Measurements from ENCODE around the gene RAB1B. TPM values are rescaled to one million over a fixed set of nuclear protein-coding genes. Genes with fewer than 3 reads are reported as not detected.
A peak's percentile ranks its signal among the peaks of the same experiment; 100 is the strongest.
"Not testable (repeated sequence)": the region's sequence is repeated elsewhere in the genome, so short reads cannot be mapped to it uniquely, and the experiment has no call there.

RAB1B gene
- total RNA-seq, 1 donor from 2014 or later: 157 TPM

DNA sequence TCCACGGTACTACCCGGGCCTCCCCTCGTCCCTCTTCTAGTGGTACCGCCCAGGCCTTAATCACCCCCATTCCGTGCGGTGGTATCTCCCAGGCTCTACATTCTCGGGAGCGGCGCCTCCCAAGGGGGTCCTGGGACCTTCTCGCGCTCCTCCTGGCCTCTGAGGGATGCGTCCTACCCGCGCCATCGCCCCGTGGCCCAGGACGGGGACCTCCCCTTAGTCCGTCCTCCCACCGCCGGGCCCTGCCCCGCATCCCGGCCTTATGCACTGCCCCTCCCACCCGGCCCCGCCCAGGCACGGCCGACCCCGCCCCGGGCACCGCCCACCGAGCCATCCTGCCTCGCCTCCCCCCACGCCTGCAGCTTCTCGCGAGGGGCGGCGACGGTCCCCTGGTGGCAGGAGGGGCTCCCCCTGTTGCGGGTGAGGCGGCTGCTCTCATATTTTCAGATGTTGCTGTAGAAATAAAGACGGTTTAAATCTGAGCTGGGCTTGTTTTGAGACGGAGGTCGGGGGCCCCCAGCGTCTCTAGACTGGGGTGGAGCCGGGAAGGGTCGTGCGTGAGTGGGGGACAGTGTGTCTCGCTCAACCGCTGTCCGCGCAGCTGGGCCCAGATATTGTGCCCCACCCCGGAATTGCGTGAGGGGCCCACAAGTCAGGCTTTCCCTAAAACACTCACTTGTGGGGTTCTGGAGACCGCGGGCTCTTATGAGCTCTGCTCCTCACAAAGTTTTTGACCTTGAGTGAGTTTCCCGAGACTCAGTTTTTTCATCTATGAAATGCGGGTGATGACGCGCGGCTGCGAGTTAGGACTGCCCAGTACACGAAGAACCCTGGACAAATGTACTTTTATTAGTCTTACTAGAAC, 828 bp upstream of the RAB1B start:
- DNase-seq (ENCODE audit: low spot score): peak; percentile 91

DNA sequence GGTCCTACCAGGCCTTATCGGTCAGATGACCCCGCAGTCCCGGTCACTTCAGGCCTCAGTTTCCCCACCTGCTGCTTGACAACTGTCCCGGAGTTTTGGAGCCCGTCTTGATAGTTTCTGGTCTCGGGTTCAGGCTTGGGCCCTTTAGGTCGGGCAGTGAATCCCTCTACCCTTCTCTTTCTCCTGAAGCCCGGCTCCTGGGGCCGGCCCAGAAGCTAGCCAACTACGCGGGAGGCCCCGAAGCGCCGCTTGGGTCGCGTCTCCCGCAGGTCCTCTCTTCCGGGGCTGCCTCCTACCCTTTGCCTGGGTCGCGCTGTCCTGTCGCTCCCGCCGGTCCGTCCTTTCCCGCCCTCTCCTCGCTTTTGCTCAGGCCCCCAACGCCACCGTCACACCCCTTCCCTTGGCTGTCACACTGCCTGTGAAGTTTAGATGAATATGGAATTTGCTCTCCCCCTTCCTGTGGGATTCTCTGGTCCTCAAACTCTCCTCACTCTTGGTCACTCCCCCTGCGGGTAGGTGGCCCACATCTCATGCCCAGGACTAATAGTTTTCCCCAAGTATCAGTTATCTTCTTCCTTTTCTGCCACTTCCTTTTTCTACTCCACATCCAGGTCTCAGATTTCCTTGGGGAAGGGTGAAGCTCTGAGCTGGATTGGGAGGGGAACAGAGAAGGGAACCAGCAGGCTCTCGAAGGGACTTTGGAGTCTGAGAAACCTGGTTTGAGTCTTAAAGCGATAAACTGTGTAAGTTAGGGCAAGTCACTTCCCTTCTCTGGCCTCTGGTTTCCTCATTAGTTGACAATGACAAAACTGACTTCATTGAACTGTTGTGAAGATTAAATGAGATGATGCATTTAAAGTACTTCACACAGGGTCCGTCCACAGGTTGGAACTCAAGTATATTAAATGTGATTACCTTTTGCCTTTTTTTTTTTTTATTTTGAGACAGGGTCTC, 790 bp downstream of the RAB1B start:
- no peak for DNase-seq (ENCODE audit: low spot score)

DNA sequence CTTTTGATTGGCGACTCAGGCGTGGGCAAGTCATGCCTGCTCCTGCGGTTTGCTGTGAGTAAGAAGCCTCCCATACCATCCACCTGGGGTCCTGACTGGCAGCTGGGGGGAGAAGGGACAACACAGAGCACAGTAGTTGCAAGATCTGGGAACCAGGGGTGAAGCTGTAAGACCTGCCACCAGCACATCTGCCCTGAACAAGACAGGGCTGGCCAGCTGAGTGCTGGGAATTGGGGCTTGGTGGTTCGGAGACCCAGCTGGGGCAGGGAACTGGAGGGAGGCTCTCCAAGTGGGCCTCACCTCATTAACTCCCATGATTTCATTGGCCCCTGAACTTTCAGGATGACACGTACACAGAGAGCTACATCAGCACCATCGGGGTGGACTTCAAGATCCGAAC, 3.4 kb downstream of the RAB1B start:
- DNase-seq (ENCODE audit: low spot score): no peak

DNA sequence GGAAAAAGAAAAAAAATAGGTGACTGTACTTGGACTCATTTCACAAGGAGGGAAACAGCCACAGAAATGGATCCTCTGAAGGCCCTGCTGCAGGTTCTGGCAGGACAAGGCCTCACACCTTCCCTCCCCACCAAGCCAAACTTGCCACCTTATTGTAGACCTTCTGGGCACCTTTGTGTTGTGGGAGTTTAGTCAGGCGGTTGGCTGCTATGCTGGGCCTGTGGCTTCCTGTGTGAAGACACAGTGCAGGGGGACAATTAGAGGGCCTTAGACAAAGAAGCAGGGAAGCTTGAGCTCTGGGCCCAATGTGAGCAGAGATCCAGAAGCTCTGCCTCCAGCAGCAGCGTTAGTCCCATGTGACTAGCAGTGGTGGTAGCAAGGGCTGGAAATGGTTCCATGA, 4.2 kb downstream of the RAB1B start:
- DNase-seq (ENCODE audit: low spot score): no peak

DNA sequence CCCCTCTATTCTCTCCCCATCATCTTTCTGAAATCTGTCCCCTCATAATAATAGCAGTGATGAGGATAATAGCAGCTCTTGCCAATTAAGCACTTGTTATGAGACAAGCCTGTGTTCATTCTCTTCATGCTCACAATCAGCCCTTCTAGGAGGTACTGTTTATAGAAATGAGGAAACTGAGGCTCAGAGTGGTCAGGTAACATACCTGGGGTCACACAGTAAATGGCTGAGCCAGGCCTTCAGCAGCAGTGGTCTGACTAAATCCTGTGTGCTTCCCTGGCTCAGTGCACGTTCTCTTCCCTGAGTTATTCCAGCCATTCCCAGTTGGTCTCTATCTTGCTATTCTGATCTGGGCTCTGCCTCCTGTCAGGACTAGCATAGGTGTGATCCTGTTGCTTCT, 5.8 kb downstream of the RAB1B start:
- DNase-seq (ENCODE audit: low spot score): no peak

DNA sequence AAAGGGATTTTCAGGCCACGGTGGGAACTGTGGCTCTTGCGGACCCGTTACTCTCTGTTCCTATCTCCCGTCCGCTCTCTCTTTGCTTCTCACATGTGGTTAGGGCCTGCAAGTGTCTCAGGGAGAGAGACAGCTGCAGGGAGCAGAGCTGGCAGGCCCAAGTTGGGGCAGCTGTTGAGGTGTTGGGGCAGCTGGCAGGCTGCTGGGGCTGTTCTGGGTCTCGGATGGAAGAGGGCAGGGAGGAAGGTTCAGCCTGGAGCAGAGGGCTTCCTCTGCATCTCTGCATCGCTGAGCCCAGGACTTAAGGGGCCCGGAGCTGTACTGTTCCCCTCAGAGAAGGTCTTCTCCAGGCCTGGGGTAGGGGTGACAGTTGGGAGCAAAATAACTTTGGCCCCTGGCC, 7.0 kb downstream of the RAB1B start:
- no peak for DNase-seq (ENCODE audit: low spot score)

DNA sequence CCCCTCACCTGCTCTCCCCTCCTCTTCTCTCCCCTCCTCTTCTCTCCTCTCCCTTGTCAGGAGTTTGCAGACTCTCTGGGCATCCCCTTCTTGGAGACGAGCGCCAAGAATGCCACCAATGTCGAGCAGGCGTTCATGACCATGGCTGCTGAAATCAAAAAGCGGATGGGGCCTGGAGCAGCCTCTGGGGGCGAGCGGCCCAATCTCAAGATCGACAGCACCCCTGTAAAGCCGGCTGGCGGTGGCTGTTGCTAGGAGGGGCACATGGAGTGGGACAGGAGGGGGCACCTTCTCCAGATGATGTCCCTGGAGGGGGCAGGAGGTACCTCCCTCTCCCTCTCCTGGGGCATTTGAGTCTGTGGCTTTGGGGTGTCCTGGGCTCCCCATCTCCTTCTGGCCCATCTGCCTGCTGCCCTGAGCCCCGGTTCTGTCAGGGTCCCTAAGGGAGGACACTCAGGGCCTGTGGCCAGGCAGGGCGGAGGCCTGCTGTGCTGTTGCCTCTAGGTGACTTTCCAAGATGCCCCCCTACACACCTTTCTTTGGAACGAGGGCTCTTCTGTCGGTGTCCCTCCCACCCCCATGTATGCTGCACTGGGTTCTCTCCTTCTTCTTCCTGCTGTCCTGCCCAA, 7.7 kb downstream of the RAB1B start:
- no peak for DNase-seq (ENCODE audit: low spot score)

DNA sequence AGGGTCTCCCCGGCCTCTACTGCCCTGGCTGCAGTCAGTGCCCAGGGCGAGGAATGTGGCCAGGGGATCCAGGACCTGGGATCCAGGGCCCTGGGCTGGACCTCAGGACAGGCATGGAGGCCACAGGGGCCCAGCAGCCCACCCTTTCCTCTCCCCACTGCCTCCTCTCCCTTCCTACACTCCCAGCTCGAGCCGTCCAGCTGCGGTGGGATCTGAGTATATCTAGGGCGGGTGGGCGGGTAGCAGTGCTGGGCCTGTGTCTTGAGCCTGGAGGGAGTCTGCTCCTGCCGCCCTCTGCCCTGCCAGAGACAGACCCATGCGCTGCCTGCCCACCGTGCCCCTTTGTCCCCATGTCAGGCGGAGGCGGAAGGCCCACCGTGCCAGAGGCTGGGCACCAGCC, 8.2 kb downstream of the RAB1B start:
- not testable (repeated sequence) for DNase-seq (ENCODE audit: low spot score)

DNA sequence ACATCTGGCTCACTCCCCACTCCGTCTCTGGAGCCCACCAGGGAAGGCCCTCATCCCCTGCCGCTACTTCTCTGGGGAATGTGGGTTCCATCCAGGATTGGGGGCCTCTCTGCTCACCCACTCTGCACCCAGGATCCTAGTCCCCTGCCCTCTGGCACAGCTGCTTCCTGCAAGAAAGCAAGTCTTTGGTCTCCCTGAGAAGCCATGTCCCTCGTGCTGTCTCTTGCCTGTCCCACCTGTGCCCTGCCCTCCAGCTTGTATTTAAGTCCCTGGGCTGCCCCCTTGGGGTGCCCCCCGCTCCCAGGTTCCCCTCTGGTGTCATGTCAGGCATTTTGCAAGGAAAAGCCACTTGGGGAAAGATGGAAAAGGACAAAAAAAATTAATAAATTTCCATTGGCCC, 8.6 kb downstream of the RAB1B start:
- not testable (repeated sequence) for DNase-seq (ENCODE audit: low spot score)

DNA sequence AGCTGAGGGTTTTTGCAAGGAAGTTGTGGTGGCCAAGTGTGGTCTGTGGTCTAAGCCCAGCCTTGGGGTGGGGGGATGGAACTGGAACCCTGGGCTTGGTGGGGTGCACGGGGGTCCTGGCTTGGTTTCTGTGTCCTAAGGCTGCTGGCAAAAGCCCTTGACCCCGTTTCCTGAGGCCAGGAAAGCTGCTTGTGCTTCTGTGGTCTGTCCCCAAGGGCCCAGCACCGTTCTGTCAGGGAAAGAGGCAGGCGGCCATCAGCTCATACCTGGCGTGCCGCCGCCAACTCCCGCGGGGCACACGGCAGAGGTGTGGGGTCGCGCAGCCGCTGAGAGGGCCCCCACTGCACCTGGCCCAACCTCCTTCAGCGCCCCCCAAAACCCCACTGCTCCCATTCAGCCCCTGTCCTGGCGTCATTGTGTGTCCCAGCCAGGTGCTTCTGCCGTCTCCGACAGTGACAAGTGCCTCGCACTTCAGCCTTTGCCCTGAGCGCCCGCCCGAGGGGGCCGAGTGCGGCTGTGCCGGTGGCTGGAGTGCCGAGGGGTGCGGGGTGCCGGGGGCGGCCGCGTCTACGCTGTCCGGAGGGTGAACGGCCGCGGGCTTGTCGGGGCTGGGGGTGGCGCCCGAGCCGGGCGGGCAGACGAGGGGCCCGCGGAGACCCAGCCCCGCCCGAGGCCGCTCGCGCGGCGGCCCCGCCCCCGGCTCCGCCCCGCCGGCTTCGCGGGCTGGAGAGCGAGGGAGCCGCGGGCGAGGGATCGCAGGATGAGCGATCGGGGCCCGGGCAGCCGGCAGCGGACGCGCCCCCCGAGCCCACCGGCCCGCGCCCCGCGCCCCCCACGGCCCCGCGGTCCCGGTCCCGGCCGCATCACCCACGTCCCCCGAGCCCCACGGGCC, 9.3 kb downstream of the RAB1B start, which contains the start of gene CNIH2:
Gene CNIH2, plus strand, starts transcription at position 705 of the 892 bp plus-strand sequence. CDS start 282 bp downstream, outside the sequence.
- no peak for DNase-seq (ENCODE audit: low spot score)

DNA sequence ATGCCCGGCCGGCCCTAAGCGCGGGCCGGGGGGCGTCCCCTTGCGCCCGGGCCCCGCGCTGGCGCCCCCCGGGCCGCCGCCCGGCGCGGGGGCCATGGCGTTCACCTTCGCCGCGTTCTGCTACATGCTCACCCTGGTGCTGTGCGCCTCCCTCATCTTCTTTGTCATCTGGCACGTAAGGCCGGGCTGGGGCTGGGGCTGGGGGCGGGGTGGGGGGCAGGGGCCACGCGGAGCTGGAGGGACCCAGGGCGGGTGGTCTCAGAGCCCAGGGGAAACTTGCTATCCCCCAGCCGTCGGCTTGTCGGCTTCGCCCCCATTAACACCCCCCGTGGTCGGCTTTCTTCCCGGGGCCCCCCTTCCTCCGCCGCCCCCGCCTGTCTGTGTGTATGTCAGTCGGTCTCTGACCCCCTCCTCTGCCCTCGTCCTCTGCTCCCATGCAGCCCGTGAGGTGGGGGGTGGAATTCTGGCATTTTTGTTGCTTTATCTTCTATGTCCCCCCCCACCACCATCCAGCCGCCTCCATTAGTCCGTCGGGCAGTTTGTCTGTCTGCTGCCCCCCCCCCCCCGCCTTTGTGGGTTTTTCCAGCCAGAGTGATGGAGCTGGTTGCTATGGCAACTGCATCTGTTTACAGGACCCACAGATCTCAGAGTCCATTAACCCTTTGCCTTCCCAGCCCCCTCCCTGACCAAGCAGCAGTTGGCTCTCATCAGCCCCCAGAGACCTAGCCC, 10.1 kb downstream of the RAB1B start:
- DNase-seq (ENCODE audit: low spot score): no peak

DNA sequence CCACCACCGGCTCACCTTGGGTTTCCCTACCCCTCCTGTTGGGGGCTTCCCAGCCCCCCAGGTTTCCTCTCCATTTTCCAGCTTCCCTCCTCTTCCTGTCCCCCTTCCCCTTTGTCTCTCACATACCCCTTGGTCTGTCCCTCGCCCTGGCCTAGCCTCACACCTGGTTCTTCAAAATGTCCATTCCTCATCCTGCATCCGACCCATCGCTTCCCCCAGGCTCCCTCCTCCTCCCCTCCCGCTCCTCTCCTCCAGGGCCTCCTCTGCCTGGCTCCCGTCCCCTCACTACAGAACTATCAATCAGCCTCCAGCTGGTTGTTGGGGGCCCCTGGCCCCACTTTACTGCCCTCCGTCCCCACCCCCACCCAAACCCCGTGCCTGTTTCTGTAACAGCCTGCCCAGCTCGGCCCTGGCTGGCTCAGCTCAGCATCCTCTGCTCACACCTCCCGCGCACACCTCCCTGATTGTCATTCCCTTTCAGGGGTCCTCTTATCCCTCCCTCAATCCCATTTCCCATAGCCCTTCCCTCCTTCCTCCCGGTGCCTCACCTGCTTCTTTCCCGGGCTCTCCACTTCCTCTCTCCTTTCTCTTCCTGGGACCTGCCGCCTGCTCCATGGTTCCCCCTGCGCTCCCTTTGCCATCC, 10.8 kb downstream of the RAB1B start:
- DNase-seq (ENCODE audit: low spot score): no peak

DNA sequence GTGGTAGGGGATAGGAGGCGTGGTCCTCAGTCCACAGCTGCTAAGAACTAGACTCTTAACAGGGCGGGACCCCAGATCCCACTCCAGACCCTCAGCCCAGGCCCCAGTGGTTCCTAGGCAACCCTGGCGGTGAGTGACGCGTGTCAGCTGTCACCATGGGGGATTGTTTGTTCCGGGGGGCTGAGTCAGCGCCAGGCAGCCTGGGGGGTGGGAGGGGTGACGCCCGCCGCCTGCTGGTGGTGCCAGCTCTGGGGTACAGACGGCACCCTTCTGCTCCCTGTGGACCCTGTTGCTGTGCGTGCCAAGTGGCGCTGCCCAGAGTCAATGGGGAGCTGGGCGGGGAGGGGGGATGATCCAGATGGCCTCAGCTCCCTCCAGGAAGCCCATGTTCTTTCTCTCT, 12.0 kb downstream of the RAB1B start:
- DNase-seq (ENCODE audit: low spot score): no peak

DNA sequence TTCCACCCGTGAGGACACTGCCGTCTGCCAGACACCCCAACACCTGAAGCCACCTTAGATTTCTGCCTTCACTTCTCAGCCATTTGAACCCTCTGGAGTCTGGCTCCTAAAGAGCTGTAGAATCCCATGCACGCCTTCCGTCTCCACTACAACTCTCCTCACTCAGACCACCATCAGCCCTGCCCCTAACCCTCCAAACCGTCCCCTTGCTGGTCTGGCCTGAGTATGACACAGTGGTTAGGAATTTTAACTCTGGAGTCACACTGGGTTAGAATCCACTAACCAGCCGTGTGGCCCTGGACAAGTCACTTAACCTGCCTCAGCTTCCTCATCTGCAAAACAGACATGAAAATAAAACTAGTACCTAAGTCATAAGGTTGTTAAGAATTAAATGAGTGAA, 12.6 kb downstream of the RAB1B start:
- no peak for DNase-seq (ENCODE audit: low spot score)

DNA sequence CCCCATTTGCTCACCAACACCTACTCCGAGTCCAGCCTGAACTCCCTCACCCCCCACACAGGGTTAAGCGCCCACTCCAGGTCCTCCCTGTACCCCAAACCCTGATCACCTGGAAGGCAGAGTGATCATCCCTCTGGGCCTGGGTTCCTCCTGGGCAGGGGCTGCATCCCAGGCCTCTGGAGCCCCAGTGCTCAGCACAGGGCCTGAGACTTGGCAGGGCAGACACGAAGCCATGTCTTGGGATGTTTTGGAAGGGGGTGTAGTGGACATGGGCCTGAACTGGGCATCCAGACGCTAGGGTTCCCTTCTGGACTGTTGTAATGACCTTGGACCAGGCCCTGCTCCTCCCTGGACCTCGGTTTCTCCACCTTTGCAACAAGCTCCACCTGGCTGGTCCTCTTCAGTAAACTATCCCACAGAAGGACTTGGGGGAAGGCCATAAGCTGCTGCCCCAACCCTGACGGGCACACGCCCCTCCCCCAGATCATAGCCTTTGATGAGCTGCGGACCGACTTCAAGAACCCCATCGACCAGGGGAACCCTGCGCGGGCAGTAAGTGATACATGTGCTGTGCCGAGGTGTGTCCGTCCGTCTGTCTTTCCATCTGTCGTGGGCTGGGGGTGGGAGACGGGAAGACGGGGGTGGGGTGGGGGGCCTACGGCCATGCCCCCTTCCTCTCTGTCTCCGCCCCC, 13.5 kb downstream of the RAB1B start:
- no peak for DNase-seq (ENCODE audit: low spot score)

DNA sequence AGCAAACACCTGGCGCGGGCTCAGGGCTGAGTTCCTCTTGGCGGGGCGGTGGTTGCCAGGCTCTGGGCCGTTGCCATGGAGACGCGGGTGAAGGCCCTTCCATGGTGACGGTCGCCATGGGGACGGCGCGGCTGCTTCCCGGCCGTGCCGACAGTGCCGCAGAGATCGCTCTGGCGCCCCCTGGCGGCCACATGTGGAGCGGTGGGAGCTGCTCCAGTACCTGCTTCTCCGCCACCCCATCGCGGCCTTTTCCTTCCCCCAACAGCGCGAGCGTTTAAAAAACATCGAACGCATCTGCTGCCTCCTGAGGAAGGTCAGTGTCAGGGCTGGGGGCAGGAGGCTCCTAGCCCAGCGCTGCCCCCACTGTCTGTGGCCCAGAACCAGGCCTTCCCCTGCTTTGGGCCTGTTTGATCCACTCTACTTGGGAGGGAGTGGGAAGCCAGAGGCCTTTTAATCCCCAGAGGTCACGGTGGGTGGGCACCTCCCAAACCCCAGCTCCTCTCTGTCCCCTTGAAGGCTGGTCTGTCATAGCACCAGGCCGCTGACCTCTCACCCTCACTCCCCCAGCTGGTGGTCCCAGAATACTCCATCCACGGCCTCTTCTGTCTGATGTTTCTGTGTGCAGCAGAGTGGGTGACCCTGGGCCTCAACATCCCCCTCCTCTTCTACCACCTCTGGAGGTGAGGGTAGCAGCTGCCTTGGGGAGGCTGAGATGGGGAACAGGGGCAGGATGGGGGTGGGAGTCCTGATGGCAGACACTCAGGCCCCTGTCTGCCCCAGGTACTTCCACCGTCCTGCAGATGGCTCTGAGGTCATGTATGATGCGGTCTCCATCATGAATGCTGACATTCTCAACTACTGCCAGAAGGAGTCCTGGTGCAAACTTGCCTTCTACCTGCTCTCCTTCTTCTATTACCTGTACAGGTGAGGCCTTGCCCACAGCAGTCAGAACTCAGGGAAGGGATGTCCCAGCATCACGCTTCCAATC, 14.3 kb downstream of the RAB1B start:
- DNase-seq (ENCODE audit: low spot score): peak; percentile 97

DNA sequence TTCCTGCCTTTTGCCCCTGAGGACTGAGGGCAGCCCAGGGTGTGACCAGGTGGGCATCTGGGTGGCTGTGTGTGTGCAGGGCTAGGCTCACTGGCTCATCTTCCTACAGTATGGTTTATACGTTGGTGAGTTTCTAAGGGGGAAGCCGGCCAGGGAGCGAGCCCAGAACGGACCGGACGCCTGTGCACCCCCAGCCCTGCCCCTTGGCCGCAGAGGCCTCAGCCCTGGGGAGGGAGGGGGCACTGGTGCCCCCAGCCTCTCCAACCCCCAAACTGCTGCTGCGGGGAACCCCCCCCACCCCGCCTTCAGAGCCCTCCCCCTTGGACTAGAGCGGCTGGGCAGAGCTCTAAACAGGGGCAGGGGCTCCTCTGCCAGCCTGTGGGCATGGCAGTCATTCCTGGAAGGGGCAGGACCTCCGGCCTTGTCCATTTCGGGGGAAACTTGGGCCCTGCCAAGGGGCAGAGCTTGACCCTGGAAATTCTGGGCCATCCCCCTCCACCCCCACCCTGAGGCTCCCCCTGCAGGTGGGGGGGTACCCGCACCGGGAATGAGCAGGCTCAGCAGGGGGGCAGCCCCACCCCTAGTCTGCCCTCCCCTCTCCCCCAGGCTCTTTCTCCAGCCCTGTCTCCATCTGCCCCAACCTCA, 15.1 kb downstream of the RAB1B start:
- no peak for DNase-seq (ENCODE audit: low spot score)

Data from ureter (tissue), 1 donor.